Activated CD4-positive, alpha-beta memory T cell treated with anti-CD3 and anti-CD28 coated beads, Interleukin-2, amount 10 ng/mL, durations not matched to agents 7 days and 5 days (primary cell): ENCODE measurements around the gene TM9SF1. TPM values are rescaled to one million over a fixed set of nuclear protein-coding genes. Genes with fewer than 3 reads are reported as not detected.
A peak's percentile ranks its signal among the peaks of the same experiment; 100 is the strongest.
"Not testable (repeated sequence)": the region's sequence is repeated elsewhere in the genome, so short reads cannot be mapped to it uniquely, and the experiment has no call there.

ENCODE experiments used
- CTCF ChIA-PET: fragments of 350-600 bp; sonication (Branson Sonifier 250); formaldehyde crosslinking; loops from one replicate; lab custom pipeline; 2021; ENCODE audit warnings: antibody characterized with exemption, inconsistent platforms; lab: Charles Lee
- POLR2A ChIA-PET: fragments of 350-600 bp; sonication (Branson Sonifier 250); formaldehyde crosslinking; loops from one replicate; lab custom pipeline; 2021; ENCODE audit warnings: antibody characterized with exemption; lab: Charles Lee
- DNase-seq: peaks from one replicate; pipeline ENCODE4 v3.0.0-alpha.2; 2020
- H3K27ac Mint-ChIP-seq: one replicate; pipeline ENCODE4 v1.8.0; 2021; ENCODE audit warnings: mild to moderate bottlenecking, mixed read lengths
- H3K27me3 Mint-ChIP-seq: one replicate; pipeline ENCODE4 v1.8.0; 2021; ENCODE audit warnings: mixed read lengths
- H3K36me3 Mint-ChIP-seq: one replicate; pipeline ENCODE4 v1.8.0; 2021; ENCODE audit warnings: low read depth, mixed read lengths
- H3K4me1 Mint-ChIP-seq: one replicate; pipeline ENCODE4 v1.8.0; 2021; ENCODE audit warnings: mixed read lengths
- H3K4me3 Mint-ChIP-seq: one replicate; pipeline ENCODE4 v1.8.0; 2021; ENCODE audit warnings: mild to moderate bottlenecking, mixed read lengths
- H3K9me3 Mint-ChIP-seq: one replicate; pipeline ENCODE4 v1.8.0; 2021; ENCODE audit warnings: mixed read lengths
- total RNA-seq, 2 experiments: library from RNA; stranded (reverse); gene quantifications; one replicate each; pipeline ENCODE4 v1.2.3, GENCODE V29; 2021

Gene TM9SF1
- total RNA-seq, 2 experiments from 2014 or later, result 30.8 to 35.1 TPM

- DNase-seq, result no peak
- Mint-ChIP-seq H3K36me3 (peaks cover 90% of the 10 kb centered on the region), H3K4me3 (no peak overlapping the region), H3K27ac (no peak overlapping the region), H3K4me1 (peaks cover 23% of the 10 kb centered on the region), H3K27me3 (no peaks in the 10 kb centered on the region), H3K9me3 (peaks cover 11% of the 10 kb centered on the region)
- CTCF ChIA-PET, result interaction anchor here (1.2 to 1.4 kb wide), 2 partner anchors 10 to 45 kb away, joined by 3 to 5 read pairs; no protein-coding TSS in a partner anchor
- POLR2A ChIA-PET, result interaction anchor here (1.2 to 14.0 kb wide), 2 partner anchors 11 to 36 kb away, joined by 3 to 186 read pairs; partner anchors contain the start of genes TINF2 and TM9SF1
These were observed 11.2 kb upstream of the TM9SF1 start for GRCh38 chr14:24206260-24207103.

GRCh38 chr14:24204163-24205146, 9.2 kb upstream of the TM9SF1 start:
- peak overlapping the region; percentile 9 for H3K27ac Mint-ChIP-seq

GRCh38 chr14:24203249-24203886, 8.1 kb upstream of the TM9SF1 start:
- H3K27me3 Mint-ChIP-seq, DNase-seq, H3K4me3 Mint-ChIP-seq, H3K27ac Mint-ChIP-seq: not testable (repeated sequence)
- Mint-ChIP-seq H3K36me3 (peaks cover 92% of the 10 kb centered on the region), H3K4me1 (peaks cover 21% of the 10 kb centered on the region), H3K9me3 (peaks cover 20% of the 10 kb centered on the region)
- CTCF ChIA-PET, result interaction anchor here (0.8 kb wide), 1 partner anchor 10 kb away, joined by 4 read pairs; the partner anchor contains the start of gene CHMP4A
- POLR2A ChIA-PET, result interaction anchor here (1.4 to 14.0 kb wide), 4 partner anchors 8 to 42 kb away, joined by 3 to 186 read pairs (median 8); partner anchors contain the start of genes CHMP4A, IRF9, TINF2 and TM9SF1

More at GRCh38 chr14:24204163-24205146, 9.2 kb upstream of the TM9SF1 start:
- Mint-ChIP-seq H3K4me3 (no peak overlapping the region), H3K27me3 (no peaks in the 10 kb centered on the region), H3K36me3 (peaks cover 90% of the 10 kb centered on the region), H3K4me1 (peaks cover 14% of the 10 kb centered on the region), H3K9me3 (peaks cover 14% of the 10 kb centered on the region)
- ChIA-PET POLR2A (interaction anchor here (1.7 to 14.0 kb wide), 3 partner anchors 9 to 43 kb away, joined by 3 to 186 read pairs (median 7); partner anchors contain the start of genes IRF9, TINF2 and TM9SF1), CTCF (no interaction called here)
- no peak for DNase-seq

GRCh38 chr14:24202538-24202937, 7.3 kb upstream of the TM9SF1 start:
- H3K27me3 Mint-ChIP-seq, H3K4me3 Mint-ChIP-seq, H3K27ac Mint-ChIP-seq, DNase-seq: not testable (repeated sequence)
- peaks cover 22% of the 10 kb centered on the region for H3K4me1 Mint-ChIP-seq
- H3K9me3 Mint-ChIP-seq, result peaks cover 20% of the 10 kb centered on the region
- ChIA-PET CTCF (interaction anchor here (0.8 kb wide), 1 partner anchor 11 kb away, joined by 4 read pairs; the partner anchor contains the start of gene CHMP4A), POLR2A (interaction anchor here (1.4 to 2.8 kb wide), 3 partner anchors 11 to 41 kb away, joined by 3 to 9 read pairs (median 7); partner anchors contain the start of genes CHMP4A, IRF9 and TINF2)
- H3K36me3 Mint-ChIP-seq, result peaks cover 87% of the 10 kb centered on the region

GRCh38 chr14:24198814-24199524, 3.7 kb upstream of the TM9SF1 start:
- no peak overlapping the region for H3K4me3 Mint-ChIP-seq
- peaks cover 70% of the 10 kb centered on the region for H3K36me3 Mint-ChIP-seq

GRCh38 chr14:24197056-24197450, 1.8 kb upstream of the TM9SF1 start:
- Mint-ChIP-seq H3K4me1 (peaks cover 54% of the 10 kb centered on the region), H3K36me3 (peaks cover 64% of the 10 kb centered on the region), H3K4me3 (peak overlapping the region; percentile 96), H3K27ac (peak overlapping the region; percentile 66), H3K27me3 (no peaks in the 10 kb centered on the region), H3K9me3 (peaks cover 12% of the 10 kb centered on the region)
- CTCF ChIA-PET, result interaction anchor here (1.3 to 2.5 kb wide), 3 partner anchors 10 to 36 kb away, joined by 5 to 14 read pairs (median 11); partner anchors contain the start of genes CHMP4A and IRF9
- POLR2A ChIA-PET, result interaction anchor here (2.2 to 4.4 kb wide), 8 partner anchors 13 to 233 kb away, joined by 21 to 186 read pairs (median 28); partner anchors contain the start of genes CBLN3, CHMP4A, DCAF11 and IRF9
- no peak for DNase-seq

More at GRCh38 chr14:24198814-24199524, 3.7 kb upstream of the TM9SF1 start:
- POLR2A ChIA-PET, result interaction anchor here (0.6 to 2.2 kb wide), 5 partner anchors 10 to 428 kb away, joined by 3 to 7 read pairs (median 5); partner anchors contain the start of genes CHMP4A and MDP1
- Mint-ChIP-seq H3K27me3 (no peaks in the 10 kb centered on the region), H3K27ac (peak overlapping the region; percentile 32), H3K4me1 (peaks cover 41% of the 10 kb centered on the region), H3K9me3 (peaks cover 20% of the 10 kb centered on the region)
- CTCF ChIA-PET, result interaction anchor here (0.6 to 1.0 kb wide), 2 partner anchors 14 to 32 kb away, joined by 3 to 6 read pairs; partner anchors contain the start of gene CHMP4A
- DNase-seq, result no peak

- Mint-ChIP-seq H3K4me3 (peak overlapping the region; percentile 96), H3K27me3 (no peaks in the 10 kb centered on the region), H3K9me3 (peaks cover 8% of the 10 kb centered on the region), H3K4me1 (peaks cover 61% of the 10 kb centered on the region), H3K36me3 (peaks cover 64% of the 10 kb centered on the region), H3K27ac (peak overlapping the region; percentile 95)
- no peak for DNase-seq
- POLR2A ChIA-PET, result interaction anchor here (0.5 to 4.4 kb wide), 34 partner anchors 10 to 234 kb away, joined by 3 to 186 read pairs (median 8); partner anchors contain the start of genes CBLN3, CHMP4A, DCAF11 and EMC9
- CTCF ChIA-PET, result interaction anchor here (0.8 to 3.2 kb wide), 12 partner anchors 11 to 240 kb away, joined by 3 to 14 read pairs (median 5); partner anchors contain the start of genes CHMP4A, IRF9, MDP1 and PSME2
These were observed 1.1 kb upstream of the TM9SF1 start for GRCh38 chr14:24196071-24197055.

- no peak for DNase-seq
- Mint-ChIP-seq H3K27me3 (no peaks in the 10 kb centered on the region), H3K27ac (peak overlapping the region; percentile 95), H3K36me3 (peaks cover 61% of the 10 kb centered on the region), H3K9me3 (peaks cover 7% of the 10 kb centered on the region), H3K4me3 (peak overlapping the region; percentile 96), H3K4me1 (peaks cover 69% of the 10 kb centered on the region)
- CTCF ChIA-PET, result interaction anchor here (0.9 to 3.2 kb wide), 11 partner anchors 14 to 242 kb away, joined by 3 to 14 read pairs (median 5); partner anchors contain the start of genes CHMP4A, IRF9, LTB4R2 and MDP1
- POLR2A ChIA-PET, result interaction anchor here (0.7 to 4.4 kb wide), 25 partner anchors 8 to 247 kb away, joined by 3 to 186 read pairs (median 9); partner anchors contain the start of genes CBLN3, CHMP4A, DCAF11 and EMC9
These were observed 412 bp downstream of the TM9SF1 start for GRCh38 chr14:24194873-24195185.

- peak overlapping the region; percentile 95 for H3K27ac Mint-ChIP-seq
- peaks cover 7% of the 10 kb centered on the region for H3K9me3 Mint-ChIP-seq
- peaks cover 59% of the 10 kb centered on the region for H3K36me3 Mint-ChIP-seq
- CTCF ChIA-PET, result interaction anchor here (1.1 to 3.2 kb wide), 8 partner anchors 14 to 139 kb away, joined by 3 to 12 read pairs (median 8); partner anchors contain the start of genes CHMP4A, LTB4R2, MDP1 and TINF2
- DNase-seq, result no peak
- peak overlapping the region; percentile 96 for H3K4me3 Mint-ChIP-seq
- POLR2A ChIA-PET, result interaction anchor here (0.9 to 4.4 kb wide), 17 partner anchors 8 to 248 kb away, joined by 3 to 186 read pairs (median 11); partner anchors contain the start of genes CBLN3, CHMP4A, DCAF11 and EMC9
- H3K27me3 Mint-ChIP-seq, result no peaks in the 10 kb centered on the region
- peaks cover 68% of the 10 kb centered on the region for H3K4me1 Mint-ChIP-seq
These were observed 912 bp downstream of the TM9SF1 start for GRCh38 chr14:24194186-24194872.
